Measurements from ENCODE around the gene TBC1D22A. TPM values are rescaled to one million over a fixed set of nuclear protein-coding genes. Genes with fewer than 3 reads are reported as not detected.

Gene TBC1D22A
- total RNA-seq, 1 experiment from 2014 or later, result 20.9 TPM

DNA sequence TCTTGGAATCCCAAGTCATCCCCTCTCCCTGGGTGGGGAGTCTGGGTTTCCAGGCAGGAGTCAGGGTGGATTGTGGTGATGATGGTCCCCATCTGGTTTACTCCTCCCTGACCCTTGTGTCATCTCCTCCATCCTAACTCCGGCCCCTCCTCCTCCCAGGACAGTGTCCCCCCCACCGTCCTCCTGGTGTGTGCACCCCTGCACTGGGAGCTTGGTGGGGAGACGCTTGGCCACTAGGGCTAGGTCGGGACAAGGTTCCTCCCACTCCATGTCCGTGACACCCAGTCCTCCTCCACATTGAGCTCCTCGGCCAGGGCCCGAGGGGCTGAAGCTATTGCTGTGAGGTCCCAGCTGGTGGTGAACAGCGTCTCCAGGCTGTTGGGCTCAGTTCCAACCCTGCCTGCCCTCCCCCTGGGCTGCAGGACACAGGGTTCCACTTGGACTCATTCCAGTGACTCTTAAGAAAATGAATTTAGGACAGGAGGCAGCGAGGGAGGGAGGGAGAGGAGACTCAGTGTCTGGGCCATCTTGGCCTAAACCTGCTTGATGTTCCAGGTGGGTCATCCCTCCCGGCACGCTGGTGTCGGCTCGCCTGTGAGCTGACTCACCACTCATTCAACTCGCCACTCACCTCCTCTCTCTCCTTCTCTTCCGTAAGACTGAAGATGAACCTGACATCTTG lies 433.2 kb downstream of the TBC1D22A start:
- H3K4me2 ChIP-seq (ENCODE audit: low read length), result no peak overlapping the region
- no peak overlapping the region for H3K4me3 ChIP-seq (replicated peaks in 1 of 2; ENCODE audit: low read depth in 1 of 2, low read length in 2 of 2)
- no peak overlapping the region for H2AFZ ChIP-seq (ENCODE audit: low read depth, low read length, poor library complexity, severe bottlenecking)
- TF ChIP-seq, protein P1, sequence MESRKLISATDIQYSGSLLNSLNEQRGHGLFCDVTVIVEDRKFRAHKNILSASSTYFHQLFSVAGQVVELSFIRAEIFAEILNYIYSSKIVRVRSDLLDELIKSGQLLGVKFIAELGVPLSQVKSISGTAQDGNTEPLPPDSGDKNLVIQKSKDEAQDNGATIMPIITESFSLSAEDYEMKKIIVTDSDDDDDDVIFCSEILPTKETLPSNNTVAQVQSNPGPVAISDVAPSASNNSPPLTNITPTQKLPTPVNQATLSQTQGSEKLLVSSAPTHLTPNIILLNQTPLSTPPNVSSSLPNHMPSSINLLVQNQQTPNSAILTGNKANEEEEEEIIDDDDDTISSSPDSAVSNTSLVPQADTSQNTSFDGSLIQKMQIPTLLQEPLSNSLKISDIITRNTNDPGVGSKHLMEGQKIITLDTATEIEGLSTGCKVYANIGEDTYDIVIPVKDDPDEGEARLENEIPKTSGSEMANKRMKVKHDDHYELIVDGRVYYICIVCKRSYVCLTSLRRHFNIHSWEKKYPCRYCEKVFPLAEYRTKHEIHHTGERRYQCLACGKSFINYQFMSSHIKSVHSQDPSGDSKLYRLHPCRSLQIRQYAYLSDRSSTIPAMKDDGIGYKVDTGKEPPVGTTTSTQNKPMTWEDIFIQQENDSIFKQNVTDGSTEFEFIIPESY (IDR thresholded peaks at IDR 0.05; ENCODE audit: extremely low read depth, insufficient replicate concordance, low read length), result no peak
- no peak for TF ChIP-seq POLR2AphosphoS5 (IDR thresholded peaks at IDR 0.05; ENCODE audit: low read depth, low read length)
- no peak for TF ChIP-seq EZH2 (IDR thresholded peaks at IDR 0.05)
- TF ChIP-seq, protein P2, sequence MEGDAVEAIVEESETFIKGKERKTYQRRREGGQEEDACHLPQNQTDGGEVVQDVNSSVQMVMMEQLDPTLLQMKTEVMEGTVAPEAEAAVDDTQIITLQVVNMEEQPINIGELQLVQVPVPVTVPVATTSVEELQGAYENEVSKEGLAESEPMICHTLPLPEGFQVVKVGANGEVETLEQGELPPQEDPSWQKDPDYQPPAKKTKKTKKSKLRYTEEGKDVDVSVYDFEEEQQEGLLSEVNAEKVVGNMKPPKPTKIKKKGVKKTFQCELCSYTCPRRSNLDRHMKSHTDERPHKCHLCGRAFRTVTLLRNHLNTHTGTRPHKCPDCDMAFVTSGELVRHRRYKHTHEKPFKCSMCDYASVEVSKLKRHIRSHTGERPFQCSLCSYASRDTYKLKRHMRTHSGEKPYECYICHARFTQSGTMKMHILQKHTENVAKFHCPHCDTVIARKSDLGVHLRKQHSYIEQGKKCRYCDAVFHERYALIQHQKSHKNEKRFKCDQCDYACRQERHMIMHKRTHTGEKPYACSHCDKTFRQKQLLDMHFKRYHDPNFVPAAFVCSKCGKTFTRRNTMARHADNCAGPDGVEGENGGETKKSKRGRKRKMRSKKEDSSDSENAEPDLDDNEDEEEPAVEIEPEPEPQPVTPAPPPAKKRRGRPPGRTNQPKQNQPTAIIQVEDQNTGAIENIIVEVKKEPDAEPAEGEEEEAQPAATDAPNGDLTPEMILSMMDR (IDR thresholded peaks at IDR 0.05 in 2 of 3, conservative IDR thresholded peaks at IDR 0.05 in 1 of 3; ENCODE audit: borderline replicate concordance in 1 of 3, insufficient read depth in 1 of 3, low read depth in 2 of 3, low read length in 2 of 3), result no peak
- no peak for TF ChIP-seq FOSL1 (IDR thresholded peaks at IDR 0.05; ENCODE audit: low read depth)
- TF ChIP-seq EZH2phosphoT487 (IDR thresholded peaks at IDR 0.05; ENCODE audit: borderline replicate concordance), result no peak
- TF ChIP-seq TCF7L2 (IDR thresholded peaks at IDR 0.05; ENCODE audit: borderline replicate concordance, extremely low read depth, insufficient read depth, insufficient read length), result no peak
- TF ChIP-seq SP1 (IDR thresholded peaks at IDR 0.05; ENCODE audit: low read depth), result no peak
- TF ChIP-seq CEBPB (IDR thresholded peaks at IDR 0.05; ENCODE audit: low read depth), result no peak
- no peak for TF ChIP-seq POLR2A (IDR thresholded peaks at IDR 0.05; ENCODE audit: borderline replicate concordance, extremely low read depth, insufficient read depth, insufficient read length)
- no peak for TF ChIP-seq CBX3 (IDR thresholded peaks at IDR 0.05; ENCODE audit: low read depth)
- no peak for TF ChIP-seq MAX (IDR thresholded peaks at IDR 0.05)
- no peak for TF ChIP-seq JUND (IDR thresholded peaks at IDR 0.05)
- no peak for TF ChIP-seq REST (IDR thresholded peaks at IDR 0.05; ENCODE audit: low read depth)
- no peak for TF ChIP-seq ATF3 (IDR thresholded peaks at IDR 0.05)
- no peak for TF ChIP-seq ZNF274 (IDR thresholded peaks at IDR 0.05; ENCODE audit: low read depth, low read length)
- no peak for TF ChIP-seq RAD21 (IDR thresholded peaks at IDR 0.05; ENCODE audit: low read depth)
- no peak for TF ChIP-seq YY1 (IDR thresholded peaks at IDR 0.05; ENCODE audit: extremely low read depth, insufficient replicate concordance, low read depth, low read length)
- no peak for TF ChIP-seq SRF (IDR thresholded peaks at IDR 0.05; ENCODE audit: low read depth)
- TF ChIP-seq EGR1 (IDR thresholded peaks at IDR 0.05; ENCODE audit: low read depth), result no peak
- intact Hi-C loops (cut with micrococcal nuclease), result no loop called here
- DNase-seq (ENCODE audit: low read depth, low spot score) (no peak), ATAC-seq (no peak)
- no peaks in the 10 kb centered on the region for H3K9me3 ChIP-seq (ENCODE audit: control insufficient read depth in 1 of 2, insufficient read depth in 1 of 2, low read depth in 1 of 2, low read length in 2 of 2)
- ChIA-PET POLR2A (no interaction called here), RAD21 (ENCODE audit: low non-redundant PET in 1 of 2, low total read pairs in 2 of 2, uncharacterized antibody in 2 of 2, unreplicated experiment in 2 of 2) (no interaction called here), CTCF (no interaction called here)
- H3K9me2 ChIP-seq (ENCODE audit: insufficient read depth), result no peaks in the 10 kb centered on the region
- H4K20me1 ChIP-seq (ENCODE audit: insufficient read depth), result no peaks in the 10 kb centered on the region
- H3K36me3 ChIP-seq (ENCODE audit: control insufficient read depth in 1 of 2, insufficient read depth in 2 of 2, low read length in 2 of 2), result no peaks in the 10 kb centered on the region
- H3K4me1 ChIP-seq (ENCODE audit: control insufficient read depth in 1 of 2, insufficient read depth in 2 of 2, low read length in 2 of 2), result peaks cover 5 to 11% of the 10 kb centered on the region in 2 experiments; a peak in 3 of 4 replicates
- H3K79me2 ChIP-seq (ENCODE audit: insufficient read depth, low read length), result no peaks in the 10 kb centered on the region
- no peak overlapping the region for H3K27ac ChIP-seq (ENCODE audit: low read depth, low read length)
- no TSS peak for BruUV-seq (replicated peaks)
- no peak overlapping the region for H3K9ac ChIP-seq (ENCODE audit: low read length)
- H3K27me3 ChIP-seq (ENCODE audit: insufficient read depth, low read length), result no peaks in the 10 kb centered on the region
